Tibial nerve (tissue), 4 donors: Measurements from ENCODE around the gene GPR142.

Experiments
- EP300 ChIP-seq, 2 donors: sonication (generic); formaldehyde crosslinking; IDR thresholded peaks; one replicate each; pipeline ENCODE4 v1.6.1; 2017; ENCODE audit warnings: antibody characterized with exemption in 2 of 2, mild to moderate bottlenecking in 1 of 2
- TF ChIP-seq, protein P1 (sequence below), 5 experiments: fragments of 200-600 bp in 3 of 5; fragments of 450-650 bp in 2 of 5; sonication (generic) in 3 of 5; IDR thresholded peaks; one replicate each; pipeline ENCODE4 v1.5.1; 2016 to 2019; ENCODE audit warnings: antibody characterized with exemption in 5 of 5, mild to moderate bottlenecking in 3 of 5, moderate library complexity in 2 of 5

DNA sequence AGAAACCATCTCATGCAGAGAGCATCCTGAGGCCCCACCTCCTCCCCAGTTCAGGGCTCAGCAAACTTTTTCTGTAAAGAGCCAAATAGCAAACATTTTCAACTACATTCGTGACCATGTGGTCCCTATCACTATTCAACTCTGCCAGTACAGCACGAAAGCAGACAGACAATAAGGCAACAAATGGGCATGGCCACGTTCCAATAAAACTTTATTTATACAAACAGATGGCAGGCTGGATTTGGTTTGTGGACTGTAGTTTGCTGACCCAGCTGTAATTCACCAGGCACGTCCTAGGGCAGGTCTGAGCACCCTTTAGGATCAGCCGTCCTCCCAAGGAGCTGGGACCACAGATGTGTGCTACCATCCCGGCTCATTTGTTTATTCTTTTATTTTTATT, 37.5 kb downstream of the GPR142 start:
- TF ChIP-seq, protein P1, sequence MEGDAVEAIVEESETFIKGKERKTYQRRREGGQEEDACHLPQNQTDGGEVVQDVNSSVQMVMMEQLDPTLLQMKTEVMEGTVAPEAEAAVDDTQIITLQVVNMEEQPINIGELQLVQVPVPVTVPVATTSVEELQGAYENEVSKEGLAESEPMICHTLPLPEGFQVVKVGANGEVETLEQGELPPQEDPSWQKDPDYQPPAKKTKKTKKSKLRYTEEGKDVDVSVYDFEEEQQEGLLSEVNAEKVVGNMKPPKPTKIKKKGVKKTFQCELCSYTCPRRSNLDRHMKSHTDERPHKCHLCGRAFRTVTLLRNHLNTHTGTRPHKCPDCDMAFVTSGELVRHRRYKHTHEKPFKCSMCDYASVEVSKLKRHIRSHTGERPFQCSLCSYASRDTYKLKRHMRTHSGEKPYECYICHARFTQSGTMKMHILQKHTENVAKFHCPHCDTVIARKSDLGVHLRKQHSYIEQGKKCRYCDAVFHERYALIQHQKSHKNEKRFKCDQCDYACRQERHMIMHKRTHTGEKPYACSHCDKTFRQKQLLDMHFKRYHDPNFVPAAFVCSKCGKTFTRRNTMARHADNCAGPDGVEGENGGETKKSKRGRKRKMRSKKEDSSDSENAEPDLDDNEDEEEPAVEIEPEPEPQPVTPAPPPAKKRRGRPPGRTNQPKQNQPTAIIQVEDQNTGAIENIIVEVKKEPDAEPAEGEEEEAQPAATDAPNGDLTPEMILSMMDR (IDR thresholded peaks at IDR 0.05): no peak
- TF ChIP-seq EP300 (IDR thresholded peaks at IDR 0.05): no peak
